Muscle layer of duodenum (tissue), 2 donors: ENCODE measurements around the gene OTUD7B.

ENCODE experiments used
- H3K27ac ChIP-seq: one replicate; pipeline ENCODE4 v1.7.0; 2013; ENCODE audit warnings: mild to moderate bottlenecking, low read length
- H3K27me3 ChIP-seq: one replicate; pipeline ENCODE4 v1.7.0; 2013; ENCODE audit warnings: low read depth, mild to moderate bottlenecking, control low read depth, low read length
- H3K36me3 ChIP-seq, 2 donors: one replicate each; pipeline ENCODE4 v1.7.0; 2013; ENCODE audit warnings: low read length in 2 of 2, control low read depth in 1 of 2, mild to moderate bottlenecking in 1 of 2; ENCODE audit not compliant: insufficient read depth in 2 of 2, control insufficient read depth in 1 of 2
- H3K4me1 ChIP-seq, 2 donors: one replicate each; pipeline ENCODE4 v1.7.0; 2013; ENCODE audit warnings: low read length in 2 of 2, mild to moderate bottlenecking in 2 of 2, control low read depth in 1 of 2, moderate library complexity in 1 of 2; ENCODE audit not compliant: insufficient read depth in 2 of 2, control insufficient read depth in 1 of 2
- H3K4me3 ChIP-seq, 2 donors: one replicate each; pipeline ENCODE4 v1.7.0; 2013; ENCODE audit warnings: low read length in 2 of 2, low read depth in 1 of 2, mild to moderate bottlenecking in 1 of 2
- H3K9me3 ChIP-seq, 2 donors: one replicate each; pipeline ENCODE4 v1.7.0; 2013; ENCODE audit warnings: low read length in 2 of 2, control low read depth in 1 of 2, mild to moderate bottlenecking in 1 of 2; ENCODE audit not compliant: control insufficient read depth in 1 of 2
- donor health status: healthy.

OTUD7B gene

GRCh38 chr1:150021191-150021694, 10.7 kb upstream of the OTUD7B start:
- no peaks in the 10 kb centered on the region for H3K4me1 ChIP-seq
- H3K4me3 ChIP-seq, result no peak overlapping the region
- no peaks in the 10 kb centered on the region for H3K36me3 ChIP-seq
- H3K9me3 ChIP-seq, result no peaks in the 10 kb centered on the region
- H3K27ac ChIP-seq, result no peak overlapping the region
- H3K27me3 ChIP-seq, result no peaks in the 10 kb centered on the region

GRCh38 chr1:150020711-150021110, 10.2 kb upstream of the OTUD7B start:
- H3K27me3 ChIP-seq, result no peaks in the 10 kb centered on the region
- no peak overlapping the region for H3K27ac ChIP-seq

GRCh38 chr1:150018165-150018564, 7.6 kb upstream of the OTUD7B start:
- Histone ChIP-seq H3K9me3 (no peaks in the 10 kb centered on the region), H3K36me3 (no peaks in the 10 kb centered on the region), H3K27me3 (no peaks in the 10 kb centered on the region), H3K4me3 (no peak overlapping the region), H3K27ac (no peak overlapping the region), H3K4me1 (no peaks in the 10 kb centered on the region)

More at GRCh38 chr1:150020711-150021110, 10.2 kb upstream of the OTUD7B start:
- Histone ChIP-seq H3K9me3 (no peaks in the 10 kb centered on the region), H3K36me3 (no peaks in the 10 kb centered on the region), H3K4me3 (no peak overlapping the region), H3K4me1 (no peaks in the 10 kb centered on the region)

- Histone ChIP-seq H3K9me3 (no peaks in the 10 kb centered on the region), H3K27me3 (no peaks in the 10 kb centered on the region), H3K4me3 (no peak overlapping the region), H3K4me1 (no peaks in the 10 kb centered on the region), H3K27ac (no peak overlapping the region), H3K36me3 (no peaks in the 10 kb centered on the region)
Observed at GRCh38 chr1:150017206-150017750, 6.8 kb upstream of the OTUD7B start.

- Histone ChIP-seq H3K4me1 (no peaks in the 10 kb centered on the region), H3K27me3 (no peaks in the 10 kb centered on the region), H3K9me3 (no peaks in the 10 kb centered on the region), H3K36me3 (no peaks in the 10 kb centered on the region), H3K4me3 (no peak overlapping the region), H3K27ac (no peak overlapping the region)
Observed at GRCh38 chr1:150015651-150016131, 5.2 kb upstream of the OTUD7B start.

- peaks cover 0 to 9% of the 10 kb centered on the region in 2 donors for H3K36me3 ChIP-seq
- no peak overlapping the region for H3K4me3 ChIP-seq
- peaks cover 5% of the 10 kb centered on the region for H3K27me3 ChIP-seq
- H3K4me1 ChIP-seq, result peaks cover 8 to 15% of the 10 kb centered on the region in 2 donors
- H3K27ac ChIP-seq, result no peak overlapping the region
- no peaks in the 10 kb centered on the region for H3K9me3 ChIP-seq
Observed at GRCh38 chr1:150012611-150013010, 2.1 kb upstream of the OTUD7B start.

- peaks cover 2 to 9% of the 10 kb centered on the region in 2 donors for H3K36me3 ChIP-seq
- H3K27ac ChIP-seq, result peak overlapping the region; percentile 100
- no peaks in the 10 kb centered on the region for H3K9me3 ChIP-seq
- H3K4me1 ChIP-seq, result peaks cover 13 to 29% of the 10 kb centered on the region in 2 donors
- H3K4me3 ChIP-seq, result peak overlapping the region; percentile 88 to 98
- H3K27me3 ChIP-seq, result peaks cover 5% of the 10 kb centered on the region
Observed at GRCh38 chr1:150009604-150010392, 728 bp downstream of the OTUD7B start.

GRCh38 chr1:150008699-150009098, 1.8 kb downstream of the OTUD7B start:
- Histone ChIP-seq H3K9me3 (no peaks in the 10 kb centered on the region), H3K27ac (peak overlapping the region; percentile 100), H3K36me3 (peaks cover 2 to 9% of the 10 kb centered on the region in 2 donors), H3K4me3 (peak overlapping the region; percentile 88 to 98), H3K27me3 (peaks cover 5% of the 10 kb centered on the region), H3K4me1 (peaks cover 13 to 32% of the 10 kb centered on the region in 2 donors)

GRCh38 chr1:150006881-150007421, 3.6 kb downstream of the OTUD7B start:
- H3K27ac ChIP-seq, result no peak overlapping the region
- peaks cover 13 to 32% of the 10 kb centered on the region in 2 donors for H3K4me1 ChIP-seq
- H3K27me3 ChIP-seq, result peaks cover 5% of the 10 kb centered on the region
- H3K9me3 ChIP-seq, result no peaks in the 10 kb centered on the region
- H3K4me3 ChIP-seq, result no peak overlapping the region
- peaks cover 2 to 9% of the 10 kb centered on the region in 2 donors for H3K36me3 ChIP-seq

GRCh38 chr1:150005606-150006005, 4.9 kb downstream of the OTUD7B start:
- H3K4me1 ChIP-seq, result peaks cover 13 to 37% of the 10 kb centered on the region in 2 donors

GRCh38 chr1:150003801-150004200, 6.7 kb downstream of the OTUD7B start:
- no peak overlapping the region for H3K4me3 ChIP-seq
- H3K9me3 ChIP-seq, result no peaks in the 10 kb centered on the region
- no peak overlapping the region for H3K27ac ChIP-seq
- no peaks in the 10 kb centered on the region for H3K27me3 ChIP-seq
- peaks cover 0 to 2% of the 10 kb centered on the region in 2 donors for H3K36me3 ChIP-seq
- H3K4me1 ChIP-seq, result peaks cover 17 to 46% of the 10 kb centered on the region in 2 donors

More at GRCh38 chr1:150005606-150006005, 4.9 kb downstream of the OTUD7B start:
- Histone ChIP-seq H3K27ac (no peak overlapping the region), H3K27me3 (peaks cover 5% of the 10 kb centered on the region), H3K9me3 (no peaks in the 10 kb centered on the region), H3K36me3 (peaks cover 2 to 9% of the 10 kb centered on the region in 2 donors), H3K4me3 (no peak overlapping the region)
